Measurements from ENCODE around the gene ERGIC3.

DNA sequence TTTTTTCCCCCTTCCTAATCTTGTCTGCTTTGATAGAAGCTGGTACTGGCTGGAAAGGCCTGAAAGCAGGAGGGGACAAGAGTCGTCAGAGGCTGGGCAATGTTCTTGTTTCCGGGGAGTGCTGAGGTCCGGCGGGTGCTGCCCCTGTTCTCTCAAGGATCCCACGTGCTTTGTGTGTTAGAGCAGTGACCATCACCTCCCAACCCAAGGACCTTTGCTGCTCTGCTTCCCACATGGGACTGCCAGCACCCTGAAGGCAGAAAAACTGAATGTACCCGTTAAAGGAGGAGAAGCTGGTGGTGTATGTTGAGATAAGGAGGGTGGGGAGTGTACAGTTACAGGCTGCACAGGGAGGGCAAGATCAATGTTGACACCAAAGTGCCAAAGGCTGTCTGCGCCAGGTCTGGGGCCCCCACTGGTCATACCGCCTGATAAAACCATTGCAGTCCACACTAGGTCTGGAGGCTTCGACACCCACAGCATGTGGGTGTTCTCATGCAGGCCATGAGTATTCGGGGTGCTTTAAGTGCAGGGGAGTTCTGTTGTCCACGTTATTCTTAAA, 27.4 kb upstream of the ERGIC3 start:
- TF ChIP-seq POLR2A (IDR thresholded peaks at IDR 0.05; ENCODE audit: low read depth) (no peak), EP300 (IDR thresholded peaks at IDR 0.05) (no peak), POLR2AphosphoS5 (IDR thresholded peaks at IDR 0.05) (no peak)
- TF ChIP-seq, protein P1, sequence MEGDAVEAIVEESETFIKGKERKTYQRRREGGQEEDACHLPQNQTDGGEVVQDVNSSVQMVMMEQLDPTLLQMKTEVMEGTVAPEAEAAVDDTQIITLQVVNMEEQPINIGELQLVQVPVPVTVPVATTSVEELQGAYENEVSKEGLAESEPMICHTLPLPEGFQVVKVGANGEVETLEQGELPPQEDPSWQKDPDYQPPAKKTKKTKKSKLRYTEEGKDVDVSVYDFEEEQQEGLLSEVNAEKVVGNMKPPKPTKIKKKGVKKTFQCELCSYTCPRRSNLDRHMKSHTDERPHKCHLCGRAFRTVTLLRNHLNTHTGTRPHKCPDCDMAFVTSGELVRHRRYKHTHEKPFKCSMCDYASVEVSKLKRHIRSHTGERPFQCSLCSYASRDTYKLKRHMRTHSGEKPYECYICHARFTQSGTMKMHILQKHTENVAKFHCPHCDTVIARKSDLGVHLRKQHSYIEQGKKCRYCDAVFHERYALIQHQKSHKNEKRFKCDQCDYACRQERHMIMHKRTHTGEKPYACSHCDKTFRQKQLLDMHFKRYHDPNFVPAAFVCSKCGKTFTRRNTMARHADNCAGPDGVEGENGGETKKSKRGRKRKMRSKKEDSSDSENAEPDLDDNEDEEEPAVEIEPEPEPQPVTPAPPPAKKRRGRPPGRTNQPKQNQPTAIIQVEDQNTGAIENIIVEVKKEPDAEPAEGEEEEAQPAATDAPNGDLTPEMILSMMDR (IDR thresholded peaks at IDR 0.05), result no peak
